Neuronal stem cell (in vitro differentiated cells): Measurements from ENCODE around the gene ZNF573.

ENCODE experiments used
- DNase-seq: peaks from one replicate; pipeline ENCODE4 v3.0.0-alpha.2; 2013; ENCODE audit warnings: low spot score
- H2AFZ ChIP-seq: one replicate; pipeline ENCODE4 v1.6.1; 2013; ENCODE audit warnings: mild to moderate bottlenecking, low read length, inconsistent platforms
- H2AK5ac ChIP-seq: 2 replicates; pipeline ENCODE4 v1.6.1; 2013; ENCODE audit warnings: low read depth, mild to moderate bottlenecking, inconsistent platforms, low read length, moderate library complexity, mixed read lengths
- H2BK120ac ChIP-seq: 2 replicates; pipeline ENCODE4 v1.6.1; 2013; ENCODE audit warnings: low read depth, mild to moderate bottlenecking, inconsistent platforms, low read length, moderate library complexity, mixed read lengths
- H2BK12ac ChIP-seq: one replicate; pipeline ENCODE4 v1.6.1; 2013; ENCODE audit warnings: low read length, inconsistent platforms
- H2BK15ac ChIP-seq: 2 replicates; pipeline ENCODE4 v1.6.1; 2013; ENCODE audit warnings: mild to moderate bottlenecking, low read length, inconsistent platforms, mixed read lengths
- H2BK5ac ChIP-seq: one replicate; pipeline ENCODE4 v1.6.1; 2013; ENCODE audit warnings: inconsistent platforms, mild to moderate bottlenecking, low read length, moderate library complexity
- H3K14ac ChIP-seq: one replicate; pipeline ENCODE4 v1.6.1; 2013; ENCODE audit warnings: low read length, inconsistent platforms
- H3K18ac ChIP-seq: 2 replicates; pipeline ENCODE4 v1.6.1; 2013; ENCODE audit warnings: low read length, inconsistent platforms
- H3K23ac ChIP-seq: 2 replicates; pipeline ENCODE4 v1.6.1; 2013; ENCODE audit warnings: low read depth, mild to moderate bottlenecking, mixed read lengths, low read length, inconsistent platforms; ENCODE audit not compliant: poor library complexity
- H3K27ac ChIP-seq: replicated peaks from 3 replicates; pipeline ENCODE4 v1.5.1; 2013; ENCODE audit warnings: low read length, inconsistent platforms
- H3K27me3 ChIP-seq, 3 experiments: 2 replicates each; pipeline ENCODE4 v1.6.1; 2013; ENCODE audit warnings: low read length in 3 of 3, mild to moderate bottlenecking in 2 of 3, inconsistent platforms in 1 of 3, low read depth in 1 of 3, mixed read lengths in 1 of 3, moderate library complexity in 1 of 3; ENCODE audit not compliant: control insufficient read depth in 3 of 3, insufficient read depth in 3 of 3
- H3K36me3 ChIP-seq, 2 donors: replicated peaks in 1 of 2; 2 replicates each; pipeline ENCODE4 v1.6.1; 2013; ENCODE audit warnings: low read length in 2 of 2; ENCODE audit not compliant: control insufficient read depth in 2 of 2, insufficient read depth in 2 of 2
- H3K4ac ChIP-seq: 2 replicates; pipeline ENCODE4 v1.6.1; 2013; ENCODE audit warnings: inconsistent platforms, mild to moderate bottlenecking, low read length, moderate library complexity
- H3K4me1 ChIP-seq, 2 donors: 1 replicate in 1 of 2; 2 replicates in 1 of 2; pipeline ENCODE4 v1.6.1; 2013; ENCODE audit warnings: low read length in 2 of 2, low read depth in 1 of 2; ENCODE audit not compliant: control insufficient read depth in 2 of 2, insufficient read depth in 1 of 2
- H3K4me2 ChIP-seq: one replicate; pipeline ENCODE4 v1.6.1; 2013; ENCODE audit warnings: mild to moderate bottlenecking, low read length, inconsistent platforms; ENCODE audit not compliant: insufficient read depth, poor library complexity, severe bottlenecking
- H3K4me3 ChIP-seq, 2 donors: 2 replicates each; pipeline ENCODE4 v1.5.1; 2013; ENCODE audit warnings: low read length in 2 of 2, mild to moderate bottlenecking in 2 of 2, inconsistent platforms in 1 of 2, moderate library complexity in 1 of 2
- H3K79me1 ChIP-seq: one replicate; pipeline ENCODE4 v1.6.1; 2013; ENCODE audit warnings: low read depth, mild to moderate bottlenecking, inconsistent platforms, low read length, moderate library complexity
- H3K9ac ChIP-seq: one replicate; pipeline ENCODE4 v1.6.1; 2013; ENCODE audit warnings: mild to moderate bottlenecking, low read depth, low read length, inconsistent platforms; ENCODE audit not compliant: poor library complexity
- H3K9me3 ChIP-seq, 2 donors: replicated peaks in 1 of 2; 2 replicates each; pipeline versions ENCODE3 to v1.6.1; 2013; ENCODE audit warnings: low read length in 2 of 2, mild to moderate bottlenecking in 2 of 2, inconsistent platforms in 1 of 2, low read depth in 1 of 2, mixed read lengths in 1 of 2, moderate library complexity in 1 of 2; ENCODE audit not compliant: control insufficient read depth in 2 of 2, insufficient read depth in 1 of 2
- H4K8ac ChIP-seq: one replicate; pipeline ENCODE4 v1.6.1; 2013; ENCODE audit warnings: low read depth, mild to moderate bottlenecking, inconsistent platforms, low read length, moderate library complexity
- H4K91ac ChIP-seq: one replicate; pipeline ENCODE4 v1.6.1; 2013; ENCODE audit warnings: low read length, low read depth, mild to moderate bottlenecking, inconsistent platforms; ENCODE audit not compliant: poor library complexity
- WGBS, 2 donors: extraction: QIAGEN DNeasy Blood & Tissue Kit; methylation state at CpG; one replicate each; pipeline ENCODE4 v1.1.7; 2013; ENCODE audit warnings: missing lambda C conversion rate in 2 of 2, mixed read lengths in 1 of 2; ENCODE audit not compliant: insufficient read length in 2 of 2, insufficient replicate concordance in 1 of 2; ENCODE audit errors: extremely low coverage in 2 of 2; 5-methylcytosine and 5-hydroxymethylcytosine counted together

Gene ZNF573

GRCh38 chr19:37809366-37809765 is 30.0 kb upstream of the ZNF573 start:
- Histone ChIP-seq H3K27ac (no peak overlapping the region), H3K79me1 (no peaks in the 10 kb centered on the region), H2BK120ac (no peak overlapping the region), H4K8ac (no peak overlapping the region), H2AK5ac (no peak overlapping the region), H3K18ac (no peak overlapping the region), H4K91ac (no peak overlapping the region), H2BK5ac (no peak overlapping the region), H2AFZ (no peak overlapping the region), H3K14ac (no peak overlapping the region), H3K4me3 (no peak overlapping the region), H3K36me3 (no peaks in the 10 kb centered on the region), H3K4me1 (no peaks in the 10 kb centered on the region), H3K23ac (no peak overlapping the region), H2BK12ac (no peak overlapping the region), H3K4me2 (no peak overlapping the region), H3K9me3 (peaks cover 10 to 33% of the 10 kb centered on the region in 2 donors), H3K27me3 (no peaks in the 10 kb centered on the region), H2BK15ac (no peak overlapping the region), H3K4ac (no peak overlapping the region), H3K9ac (no peak overlapping the region)
- no CpG with 5 or more reads among the region's 5 CpGs for WGBS, 2 donors
- DNase-seq, result no peak

GRCh38 chr19:37803249-37803840 is 24.0 kb upstream of the ZNF573 start:
- Histone ChIP-seq H3K9me3 (peaks cover 17 to 44% of the 10 kb centered on the region in 2 donors), H4K91ac (no peak overlapping the region), H2BK12ac (no peak overlapping the region), H3K4me1 (no peaks in the 10 kb centered on the region), H3K14ac (no peak overlapping the region), H3K79me1 (no peaks in the 10 kb centered on the region), H2BK5ac (no peak overlapping the region), H4K8ac (no peak overlapping the region), H3K18ac (no peak overlapping the region), H2BK120ac (no peak overlapping the region), H3K36me3 (no peaks in the 10 kb centered on the region), H3K4me2 (no peak overlapping the region), H3K27ac (no peak overlapping the region), H2AFZ (no peak overlapping the region), H3K9ac (no peak overlapping the region), H2BK15ac (no peak overlapping the region), H2AK5ac (no peak overlapping the region), H3K27me3 (no peaks in the 10 kb centered on the region), H3K23ac (no peak overlapping the region), H3K4ac (no peak overlapping the region), H3K4me3 (no peak overlapping the region)
- DNase-seq, result no peak
- WGBS, 2 donors, result no CpG with 5 or more reads among the region's 7 CpGs

GRCh38 chr19:37790244-37790925 is 11.0 kb upstream of the ZNF573 start:
- Histone ChIP-seq H2AFZ (no peak overlapping the region), H2AK5ac (no peak overlapping the region), H3K9ac (no peak overlapping the region), H3K4me1 (no peaks in the 10 kb centered on the region), H3K4me3 (no peak overlapping the region), H3K27ac (no peak overlapping the region), H3K4me2 (no peak overlapping the region), H2BK5ac (no peak overlapping the region), H3K9me3 (peaks cover 18% of the 10 kb centered on the region in 2 donors), H2BK120ac (no peak overlapping the region), H3K27me3 (no peaks in the 10 kb centered on the region), H2BK12ac (no peak overlapping the region), H3K14ac (peak overlapping the region; percentile 21), H3K4ac (no peak overlapping the region), H3K79me1 (no peaks in the 10 kb centered on the region), H4K91ac (no peak overlapping the region), H4K8ac (no peak overlapping the region), H2BK15ac (no peak overlapping the region), H3K23ac (no peak overlapping the region), H3K18ac (no peak overlapping the region), H3K36me3 (peaks cover 0 to 3% of the 10 kb centered on the region in 2 donors)
- DNase-seq, result no peak
- no CpG with 5 or more reads among the region's 46 CpGs for WGBS, 2 donors

- Histone ChIP-seq H3K27me3 (no peaks in the 10 kb centered on the region), H2BK12ac (no peak overlapping the region), H3K9ac (peak overlapping the region; percentile 91), H3K18ac (no peak overlapping the region), H4K8ac (no peak overlapping the region), H3K23ac (no peak overlapping the region), H2AK5ac (no peak overlapping the region), H2BK120ac (no peak overlapping the region), H3K36me3 (no peaks in the 10 kb centered on the region), H3K4me2 (peak overlapping the region; percentile 89), H3K4ac (no peak overlapping the region), H2BK5ac (no peak overlapping the region), H3K4me1 (peaks cover 4% of the 10 kb centered on the region in 2 donors), H4K91ac (no peak overlapping the region), H3K79me1 (no peaks in the 10 kb centered on the region), H3K27ac (no peak overlapping the region), H2AFZ (peak overlapping the region; percentile 96), H3K14ac (no peak overlapping the region), H3K4me3 (peak overlapping the region; percentile 65 to 83), H3K9me3 (peaks cover 2 to 38% of the 10 kb centered on the region in 2 donors), H2BK15ac (no peak overlapping the region)
- peak; percentile 1 for DNase-seq
- no CpG with 5 or more reads among the region's 7 CpGs for WGBS, 2 donors
Measured at GRCh38 chr19:37778613-37779126, 716 bp downstream of the ZNF573 start.
